ENCODE data around the gene COPG2.

The COPG2 gene

GRCh38 chr7:130471974-130472373 lies 196.6 kb downstream of the COPG2 start:
- DNase-seq: no peak

GRCh38 chr7:130468612-130469011 lies 199.9 kb downstream of the COPG2 start:
- DNase-seq: no peak

GRCh38 chr7:130463553-130464434 lies 204.8 kb downstream of the COPG2 start:
- DNase-seq: no peak

DNA sequence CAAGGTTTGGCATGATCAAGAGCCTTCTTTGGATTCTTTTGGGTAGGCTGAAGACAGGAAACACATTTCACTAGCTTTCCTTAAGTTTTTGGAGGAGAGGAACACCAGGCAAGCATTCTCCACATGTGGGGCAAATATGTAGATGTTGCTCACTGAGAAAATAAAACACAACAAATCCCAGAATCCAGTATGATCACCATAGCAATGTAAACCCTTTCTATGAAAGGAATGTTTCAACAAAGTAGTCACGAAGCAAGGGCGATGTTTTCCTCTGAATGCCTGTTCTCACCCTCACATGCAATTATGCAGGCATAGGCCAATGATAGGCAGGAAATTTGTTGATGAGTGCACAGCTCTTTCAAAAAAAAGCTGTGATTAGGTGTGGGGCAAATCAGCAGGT lies 207.3 kb downstream of the COPG2 start:
- peak; percentile 71 for DNase-seq

DNA sequence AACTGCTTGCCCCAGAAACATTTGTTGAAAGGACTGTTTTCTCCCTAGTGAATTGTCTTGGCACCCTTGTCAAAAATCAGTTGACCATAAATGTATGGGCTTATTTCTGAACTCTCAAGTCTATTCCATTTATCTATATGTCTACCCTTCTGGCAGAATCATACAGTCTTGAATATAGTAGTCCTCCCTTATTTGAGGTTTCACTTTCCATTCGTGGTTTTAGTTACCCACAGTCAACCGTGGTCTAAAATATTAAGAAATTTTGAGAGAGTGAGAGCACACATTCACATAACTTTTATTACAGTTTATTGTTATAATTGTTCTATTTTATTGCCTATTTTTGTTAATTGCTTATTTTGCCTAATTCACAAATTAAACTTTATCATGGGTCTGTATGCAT lies 210.3 kb downstream of the COPG2 start:
- no peak for DNase-seq
